D721Med (cell line): ENCODE measurements around the gene OPRM1.
"Not testable (repeated sequence)": the region's sequence is repeated elsewhere in the genome, so short reads cannot be mapped to it uniquely, and the experiment has no call there.

Experiments used
- DNase-seq: peaks from one replicate; pipeline ENCODE4 v3.0.0; 2011; ENCODE audit warnings: low spot score; ENCODE audit not compliant: insufficient read length
- FAIRE-seq: peaks from 2 replicates; lab custom pipeline; 2011; peaks lifted over from hg19 to GRCh38; lab: Jason Lieb, UNC
- CTCF ChIP-seq: IDR thresholded peaks from 2 replicates; pipeline ENCODE4 v1.5.1; 2012; ENCODE audit warnings: mild to moderate bottlenecking, control low read depth; ENCODE audit not compliant: insufficient read depth; ENCODE audit errors: missing control alignments

The OPRM1 gene

GRCh38 chr6:154169193-154169847 is 130.3 kb downstream of the OPRM1 start:
- FAIRE-seq, result no peak
- no peak for DNase-seq
- TF ChIP-seq CTCF, result no peak

- DNase-seq (no peak), FAIRE-seq (no peak)
- TF ChIP-seq CTCF, result no peak
Observed at GRCh38 chr6:154170106-154170505, 131.1 kb downstream of the OPRM1 start.

GRCh38 chr6:154172393-154172792 is 133.4 kb downstream of the OPRM1 start:
- not testable (repeated sequence) for FAIRE-seq, DNase-seq

- no peak for TF ChIP-seq CTCF
- DNase-seq (no peak), FAIRE-seq (no peak)
Observed at GRCh38 chr6:154179434-154179833, 140.4 kb downstream of the OPRM1 start.

GRCh38 chr6:154187203-154187602 is 148.2 kb downstream of the OPRM1 start:
- DNase-seq (no peak), FAIRE-seq (no peak)
- no peak for TF ChIP-seq CTCF

GRCh38 chr6:154187714-154188113 is 148.7 kb downstream of the OPRM1 start:
- TF ChIP-seq CTCF, result no peak

GRCh38 chr6:154196333-154196885 is 157.4 kb downstream of the OPRM1 start:
- no peak for DNase-seq
- no peak for FAIRE-seq
- no peak for TF ChIP-seq CTCF

More at GRCh38 chr6:154187714-154188113, 148.7 kb downstream of the OPRM1 start:
- FAIRE-seq (no peak), DNase-seq (no peak)
